HG02981 (cell line): ENCODE results near the gene ATG5.

Source experiments
- ATAC-seq: cut with Tn5 transposase; IDR thresholded peaks from one replicate; pipeline ENCODE4 v1.9.1; 2021; ENCODE audit warnings: mild to moderate bottlenecking, moderate library complexity; ENCODE audit not compliant: unreplicated experiment

The ATG5 gene

DNA sequence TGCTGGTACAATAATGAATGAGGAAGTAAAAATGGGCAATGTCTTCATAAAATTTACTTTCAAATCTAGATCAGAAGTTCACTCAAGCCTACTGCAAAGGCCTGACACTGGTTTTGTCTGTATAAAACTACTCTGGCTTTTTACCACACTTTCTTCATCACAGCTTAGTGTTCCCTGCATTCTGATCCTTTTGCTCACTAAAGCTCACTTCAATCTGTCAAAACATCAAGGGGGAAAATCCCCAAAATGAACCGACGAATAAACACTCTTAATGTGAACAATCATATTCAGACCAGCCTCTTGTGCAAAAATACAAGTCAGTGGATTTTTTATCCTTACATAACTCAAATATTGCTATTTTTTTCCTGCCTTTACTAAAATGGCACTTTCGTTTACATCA is 140.9 kb downstream of the ATG5 start:
- ATAC-seq = no peak

DNA sequence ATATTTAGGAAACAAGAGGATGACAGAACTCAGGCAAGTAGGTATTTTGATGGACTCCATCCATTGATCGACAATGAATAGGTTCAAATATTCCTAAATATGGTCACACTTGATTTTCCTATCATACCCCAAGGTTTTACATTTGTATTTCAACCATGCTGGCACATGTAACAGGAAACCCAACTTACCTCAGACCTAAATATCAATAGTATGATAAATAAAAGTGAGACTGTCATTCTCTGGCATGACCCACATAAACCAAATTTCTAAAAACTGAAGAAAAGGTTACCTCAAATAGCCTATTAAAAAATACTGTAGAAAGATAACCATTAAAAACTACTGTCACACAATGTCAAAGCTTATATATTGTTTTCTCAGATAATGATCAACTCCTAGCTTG is 142.1 kb downstream of the ATG5 start:
- ATAC-seq = no peak

DNA sequence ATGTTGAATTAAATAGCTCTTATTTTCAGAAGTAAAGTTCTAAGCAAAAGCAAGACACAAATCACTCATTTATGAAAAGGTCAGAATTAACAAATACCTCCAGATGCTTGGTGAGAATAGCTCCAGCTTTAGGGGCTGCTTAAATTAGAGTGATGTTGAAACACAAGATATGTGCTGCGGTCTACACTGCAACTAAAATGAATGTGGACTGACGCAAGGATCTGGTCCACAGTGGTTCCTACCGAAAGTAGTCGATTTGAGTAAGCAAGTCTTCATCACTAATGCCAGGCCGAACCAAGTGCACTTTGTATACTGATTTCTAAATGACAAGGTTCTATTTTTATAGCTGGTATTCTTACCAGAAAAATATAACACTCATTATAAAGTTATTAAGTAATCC is 143.1 kb downstream of the ATG5 start:
- peak; percentile 73 for ATAC-seq

DNA sequence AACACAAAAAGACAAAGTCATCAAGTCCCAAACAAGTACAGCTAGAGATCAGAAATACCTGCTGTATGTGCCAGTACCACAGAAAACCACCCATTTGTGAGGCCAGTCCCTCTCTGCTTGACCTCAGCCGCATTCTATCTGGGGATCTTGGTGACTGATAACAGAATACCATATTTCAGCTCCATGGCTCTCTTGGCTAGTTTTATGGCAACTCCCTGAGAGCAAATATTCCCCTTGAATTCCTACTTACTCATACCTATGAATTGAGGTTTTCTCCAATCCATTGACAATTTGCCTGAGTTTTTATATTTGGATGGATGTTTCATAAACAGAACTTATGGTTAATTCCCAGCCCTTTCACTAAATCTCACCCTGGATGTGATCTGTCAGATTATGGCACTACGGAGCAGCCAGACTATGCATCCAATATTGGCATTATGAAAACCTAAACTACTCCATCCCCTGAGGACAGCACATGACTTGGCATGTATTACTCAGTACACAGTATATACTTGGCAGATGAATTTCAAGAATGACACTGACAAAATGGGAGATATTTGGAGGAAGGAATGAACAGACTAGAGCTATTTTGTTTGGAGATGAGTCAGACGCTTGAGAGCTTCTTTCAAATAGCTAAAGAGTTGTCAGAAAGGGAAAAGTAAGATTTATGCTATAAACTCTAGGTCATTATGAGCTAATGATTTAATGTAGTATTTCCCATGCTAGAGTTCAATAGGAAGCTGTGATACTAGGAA is 143.7 kb downstream of the ATG5 start:
- ATAC-seq = peak; percentile 37

DNA sequence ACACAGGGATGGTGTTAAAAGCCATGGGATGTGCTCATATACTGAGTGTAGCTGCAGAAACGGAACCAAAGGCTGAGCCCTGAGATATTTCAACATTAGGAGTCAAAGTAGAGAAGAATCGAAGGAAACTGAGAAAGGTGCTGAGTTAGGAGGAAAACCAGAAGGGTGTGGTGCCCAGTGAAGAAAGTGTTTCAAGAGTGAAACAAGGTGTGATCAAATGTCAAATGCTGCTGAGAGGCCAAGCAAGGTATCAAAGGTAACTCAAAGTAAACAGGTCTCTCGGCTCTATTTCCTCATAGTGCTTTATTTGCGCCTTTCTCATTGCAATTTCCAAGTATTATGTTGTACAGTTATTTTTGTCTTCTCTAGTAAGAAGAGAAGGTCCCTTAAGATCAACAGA is 145.4 kb downstream of the ATG5 start:
- no peak for ATAC-seq

DNA sequence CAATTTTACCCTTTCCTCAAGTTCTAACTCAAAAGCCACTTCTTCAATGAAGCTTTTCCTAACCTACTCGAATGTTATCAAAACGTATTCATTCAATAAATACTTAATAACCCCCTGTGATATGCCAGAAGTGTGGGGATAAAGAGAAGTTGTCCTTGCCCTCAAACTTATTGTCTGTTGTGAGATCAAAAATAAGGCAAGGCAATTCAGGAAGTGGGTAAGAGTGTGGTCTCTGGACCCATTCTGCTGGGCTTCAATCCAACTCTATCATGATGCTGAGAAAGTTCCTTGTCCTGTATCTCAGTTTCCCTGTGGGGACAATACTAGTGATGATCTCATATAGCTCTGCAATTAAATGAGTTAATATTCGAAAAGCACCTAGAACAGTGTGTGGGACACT is 146.7 kb downstream of the ATG5 start:
- no peak for ATAC-seq

DNA sequence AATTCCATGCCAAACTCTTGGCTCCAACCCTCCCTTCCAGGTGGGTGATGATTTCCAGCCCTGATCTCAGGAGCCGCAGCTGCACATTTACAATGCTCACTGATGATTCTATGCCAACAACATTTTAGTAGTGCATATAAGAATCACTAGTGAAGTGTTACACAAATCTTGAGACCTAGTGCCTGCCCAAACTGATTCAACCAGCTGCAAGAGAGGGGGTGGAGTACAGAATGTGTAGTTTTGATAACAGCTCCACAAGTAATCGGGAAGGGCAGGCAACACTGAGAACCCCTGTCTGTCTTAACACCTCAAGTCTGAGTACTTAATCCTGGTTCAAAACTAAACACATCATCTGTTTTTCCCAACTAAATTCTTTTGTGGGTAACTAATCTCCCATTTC is 147.8 kb downstream of the ATG5 start:
- ATAC-seq = no peak

DNA sequence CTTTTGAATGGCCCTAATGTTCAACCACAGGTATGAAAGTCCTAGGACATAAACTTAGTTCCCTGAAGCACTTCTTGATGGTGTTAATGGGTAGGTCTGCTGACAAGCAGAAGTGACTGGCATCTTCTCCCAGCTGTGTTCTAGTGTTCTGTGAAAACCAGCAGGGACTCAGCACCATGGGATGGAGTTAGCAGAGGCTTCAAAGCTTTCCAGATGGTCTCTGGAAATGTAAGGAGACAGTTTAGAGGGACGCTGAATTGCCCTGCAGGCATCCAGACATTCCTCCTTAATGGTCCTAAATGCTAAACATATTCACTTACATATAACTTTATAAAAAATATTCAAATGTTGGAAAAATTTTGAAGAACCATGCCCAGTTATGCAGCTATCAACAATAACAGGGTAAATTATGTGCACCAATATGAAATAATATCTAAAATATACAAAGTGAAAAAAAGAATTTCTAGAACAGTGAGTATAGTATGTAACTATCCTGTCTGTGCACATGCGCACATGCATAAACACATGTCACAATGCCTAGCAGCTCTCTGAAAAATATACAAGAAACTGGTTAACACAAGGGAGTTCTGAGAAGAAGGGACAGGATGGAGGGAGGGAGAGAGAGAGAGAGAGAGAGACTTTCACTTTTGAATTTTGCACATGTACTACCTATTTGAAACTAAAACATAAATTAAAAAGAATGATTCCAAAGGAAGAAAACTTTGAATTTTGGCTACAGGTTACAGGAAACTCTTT is 152.3 kb downstream of the ATG5 start:
- no peak for ATAC-seq

DNA sequence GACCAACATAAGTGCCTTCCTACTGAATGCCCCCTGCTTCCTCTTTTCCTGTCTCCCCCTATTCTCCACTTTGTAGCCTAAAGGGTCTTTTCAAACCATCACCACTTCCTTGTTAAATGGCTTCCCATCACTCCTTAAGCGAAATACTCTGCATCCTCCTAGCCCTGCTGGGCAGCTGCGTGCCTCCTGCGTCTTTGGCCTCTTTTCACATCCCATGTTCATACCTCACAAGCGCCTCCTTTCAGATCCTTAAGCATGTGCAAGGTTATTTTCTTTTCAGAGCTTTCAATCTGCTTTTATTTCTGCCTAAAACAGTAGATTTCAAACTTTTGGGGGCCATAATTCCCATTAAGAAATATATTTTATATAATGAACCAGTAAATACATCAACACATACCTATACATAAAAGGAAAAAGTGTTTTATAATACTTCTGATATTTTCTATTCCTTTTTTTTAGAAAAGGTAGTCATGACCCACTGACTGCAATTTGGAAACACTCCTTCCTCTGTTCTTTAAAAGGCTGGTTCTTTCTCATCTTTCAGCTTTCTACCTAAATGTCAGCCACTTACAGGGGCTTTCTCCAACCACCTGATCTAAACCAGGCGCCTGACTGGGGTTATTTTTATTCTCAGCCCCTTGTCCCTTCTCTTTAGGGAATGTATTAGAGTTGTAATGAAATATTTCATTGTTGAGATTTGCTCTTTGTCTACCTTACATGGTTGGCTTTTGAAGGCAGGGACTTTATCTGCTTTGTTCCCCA is 155.3 kb downstream of the ATG5 start:
- no peak for ATAC-seq

DNA sequence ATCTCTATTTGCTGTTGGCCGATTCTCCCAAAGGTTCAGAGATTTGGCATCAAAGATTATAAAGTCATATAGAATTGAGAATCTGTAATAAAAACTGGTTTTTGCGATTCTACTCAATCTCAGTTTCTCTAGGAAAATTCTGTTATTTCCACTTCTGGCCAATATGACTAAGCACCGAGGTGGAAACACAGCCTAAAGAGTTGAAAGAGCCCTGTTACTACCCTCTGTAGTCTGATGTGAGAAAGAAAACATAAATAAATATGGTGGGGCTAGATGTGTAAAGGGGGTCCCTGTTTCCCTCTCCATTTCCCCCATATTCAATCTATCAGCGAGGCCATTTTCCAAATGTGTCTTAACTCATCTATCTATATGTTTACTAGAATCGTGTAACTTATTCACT is 156.0 kb downstream of the ATG5 start:
- no peak for ATAC-seq

DNA sequence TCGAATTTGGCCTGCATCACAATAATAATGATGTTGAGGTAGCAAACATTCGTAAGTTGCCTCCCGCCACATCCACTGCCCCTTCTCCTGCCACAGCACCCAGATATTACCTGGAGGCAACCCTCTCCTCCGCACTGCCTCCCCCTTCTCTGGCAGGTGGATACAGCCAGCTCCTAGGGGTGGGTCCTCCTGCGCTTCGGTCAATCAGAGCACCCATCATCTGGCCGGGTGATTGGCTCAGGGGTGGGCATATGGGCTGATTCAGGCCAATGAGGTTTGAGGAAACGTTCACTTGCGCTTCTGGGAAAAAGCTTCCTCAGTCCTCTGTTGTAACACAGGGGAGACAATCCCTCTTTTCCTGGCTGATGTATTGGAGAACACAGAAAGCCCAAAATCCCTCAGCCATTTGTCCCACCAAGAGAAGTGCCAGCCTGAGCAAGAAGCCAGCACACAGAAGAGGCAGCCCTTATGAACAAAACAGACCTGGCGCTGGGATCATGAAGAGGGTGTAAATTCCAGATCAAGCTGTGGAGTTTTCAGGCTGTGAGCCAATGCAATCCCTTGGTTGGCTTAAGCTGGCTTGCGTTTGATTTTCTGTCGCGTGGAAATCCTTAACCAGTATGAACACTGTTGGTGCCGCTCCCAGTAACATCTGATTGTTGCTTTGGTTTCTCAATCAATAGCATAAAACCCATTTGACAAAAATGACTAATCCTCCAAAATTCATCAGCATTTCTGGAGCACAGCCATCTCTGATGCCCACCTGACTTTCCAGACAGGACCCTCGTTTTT is 157.3 kb downstream of the ATG5 start:
- ATAC-seq = no peak

DNA sequence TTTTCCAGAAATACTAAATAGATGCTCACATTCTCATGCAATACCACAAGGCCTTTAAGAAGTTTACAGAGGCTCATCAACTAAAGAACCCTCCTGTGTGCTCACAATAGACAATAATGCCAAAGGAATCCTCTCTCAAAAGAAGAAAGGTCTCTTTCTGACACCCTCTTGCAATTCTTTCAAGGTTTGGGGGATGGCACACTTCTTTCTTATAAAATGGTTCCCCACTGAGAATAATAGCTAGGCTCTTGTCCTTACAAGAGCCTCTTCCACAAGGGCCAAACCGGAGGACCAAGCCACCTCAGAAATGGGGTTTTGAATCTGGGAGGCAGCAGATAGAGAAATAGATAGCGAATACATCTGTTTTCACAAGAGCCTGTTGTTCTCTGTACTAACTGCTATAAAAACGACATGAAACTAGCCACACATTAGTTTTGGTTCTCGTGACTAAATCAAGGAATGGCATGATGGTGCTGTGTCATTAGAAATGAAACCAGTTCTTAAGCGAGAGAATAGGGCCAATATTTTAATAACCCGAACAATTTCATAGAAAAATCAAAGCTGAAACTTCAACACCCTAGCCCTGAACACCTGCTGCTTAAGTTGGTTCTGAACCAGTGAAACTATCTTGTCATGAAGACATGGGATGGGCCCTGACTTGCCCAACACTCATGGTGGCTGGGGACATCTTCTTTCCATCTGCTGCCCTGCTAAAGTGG is 158.3 kb downstream of the ATG5 start:
- peak; percentile 38 for ATAC-seq

DNA sequence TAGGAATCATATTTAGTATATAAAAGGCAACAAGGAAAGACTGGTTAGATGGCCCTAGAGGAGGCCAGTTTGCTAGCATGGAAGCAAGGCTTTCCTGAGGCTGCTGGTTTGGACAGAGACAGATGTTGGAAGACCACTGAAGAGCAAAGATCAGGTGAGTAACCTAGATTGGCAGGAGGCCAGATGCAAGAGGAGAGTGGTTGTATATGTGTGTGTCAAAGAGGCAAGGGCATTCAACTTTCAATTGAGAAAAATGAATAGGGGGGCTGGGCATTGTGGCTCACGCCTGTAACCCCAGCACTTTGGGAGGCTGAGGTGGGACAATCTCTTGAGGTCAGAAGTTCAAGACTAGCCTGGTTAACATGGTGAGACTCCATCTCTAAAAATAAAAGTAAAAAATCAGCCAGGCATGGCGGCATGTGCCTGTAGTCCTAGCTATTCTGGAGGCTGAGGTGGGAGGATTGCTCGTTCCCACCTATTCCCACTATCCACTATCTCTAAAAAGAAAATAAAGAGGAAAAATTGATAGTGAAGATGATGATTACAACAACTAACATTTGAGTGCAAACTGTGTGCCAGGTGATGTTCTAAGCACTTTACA is 159.6 kb downstream of the ATG5 start:
- no peak for ATAC-seq

DNA sequence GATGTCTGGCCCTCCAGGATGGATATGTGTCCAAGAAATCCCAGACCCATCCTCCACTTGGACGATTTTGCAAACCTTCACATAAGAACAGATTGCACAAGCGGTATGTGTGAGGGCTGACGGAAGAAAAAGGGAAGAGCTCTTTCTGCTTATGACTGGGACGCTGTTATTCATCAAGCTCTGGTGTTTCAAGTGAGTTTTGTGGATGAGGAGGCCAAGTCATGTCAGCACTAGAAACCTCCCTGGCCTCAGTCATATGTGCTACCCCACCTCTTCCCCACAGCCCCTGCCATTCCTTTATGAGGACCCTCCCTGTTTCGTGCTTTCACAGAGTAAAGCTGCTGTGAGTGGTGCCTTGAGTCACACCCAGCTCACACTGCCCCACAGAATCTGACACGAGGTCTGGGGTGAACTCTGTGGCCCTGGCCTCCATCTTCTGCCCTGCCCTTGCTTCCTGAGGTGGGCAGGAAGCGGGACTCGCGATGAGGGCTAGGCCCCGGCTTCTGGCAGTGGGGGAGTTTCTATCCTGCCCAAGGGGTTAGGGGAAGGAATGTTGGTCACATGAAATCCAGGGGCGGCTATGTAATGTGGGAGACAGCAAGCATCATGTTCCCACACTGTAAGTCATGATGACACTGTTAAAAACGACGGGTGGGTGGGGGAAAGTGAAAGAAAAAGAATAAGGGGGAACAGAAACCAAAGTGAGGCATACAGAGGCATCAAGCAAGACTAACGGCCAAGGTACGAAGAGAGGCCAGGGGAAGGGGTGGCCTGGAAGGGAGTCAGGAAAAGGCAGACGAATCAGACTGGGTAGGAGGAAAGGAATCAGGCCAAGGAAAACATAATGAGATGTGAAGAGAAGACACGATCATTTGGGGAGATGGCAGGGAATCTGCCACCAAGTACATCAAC is 161.3 kb downstream of the ATG5 start:
- ATAC-seq = peak; percentile 52

DNA sequence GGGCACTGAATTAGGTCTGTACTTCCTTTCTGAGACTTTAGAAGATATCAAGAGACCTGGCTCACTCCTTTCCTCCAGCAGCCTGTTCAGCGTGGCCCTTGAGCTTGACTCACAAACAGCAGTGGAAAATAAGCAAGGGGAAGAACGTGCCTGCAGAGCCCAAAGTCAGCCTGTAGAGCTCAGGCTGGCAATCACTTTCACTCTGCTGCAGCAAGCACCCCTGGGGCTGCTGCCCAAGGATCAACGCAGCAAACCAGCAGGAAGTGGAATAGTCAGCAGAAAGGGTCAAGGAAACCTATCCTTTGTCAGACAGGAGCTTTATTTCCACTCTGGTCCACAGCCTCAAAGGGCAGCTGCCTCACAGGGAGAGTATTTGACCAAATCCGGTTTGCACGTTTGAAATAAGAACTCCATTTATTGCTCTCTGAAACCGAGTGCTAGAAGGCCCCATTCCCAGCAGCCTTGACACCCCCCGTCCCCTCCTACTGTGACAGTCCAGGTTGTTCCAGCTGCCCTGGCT is 162.1 kb downstream of the ATG5 start:
- peak; percentile 25 for ATAC-seq

DNA sequence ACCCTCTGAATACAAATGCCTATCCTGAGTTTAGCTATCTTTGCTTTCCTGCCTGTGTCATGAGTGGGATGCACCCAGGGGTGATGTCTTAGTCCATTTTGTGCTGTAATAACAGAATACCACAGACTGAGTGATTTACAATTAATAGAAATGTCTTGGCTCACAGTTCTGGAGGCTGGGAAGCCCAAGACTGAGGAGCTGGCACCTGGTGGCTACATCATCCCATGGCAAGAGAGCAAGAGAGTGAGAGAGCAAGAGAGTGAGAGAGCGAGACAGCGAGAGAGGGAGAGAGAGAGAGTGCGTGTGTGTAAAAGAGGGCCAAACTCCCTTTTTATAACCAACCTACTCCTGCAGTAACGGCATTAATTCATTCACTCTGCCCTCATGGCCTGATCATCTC is 162.6 kb downstream of the ATG5 start:
- ATAC-seq = no peak

DNA sequence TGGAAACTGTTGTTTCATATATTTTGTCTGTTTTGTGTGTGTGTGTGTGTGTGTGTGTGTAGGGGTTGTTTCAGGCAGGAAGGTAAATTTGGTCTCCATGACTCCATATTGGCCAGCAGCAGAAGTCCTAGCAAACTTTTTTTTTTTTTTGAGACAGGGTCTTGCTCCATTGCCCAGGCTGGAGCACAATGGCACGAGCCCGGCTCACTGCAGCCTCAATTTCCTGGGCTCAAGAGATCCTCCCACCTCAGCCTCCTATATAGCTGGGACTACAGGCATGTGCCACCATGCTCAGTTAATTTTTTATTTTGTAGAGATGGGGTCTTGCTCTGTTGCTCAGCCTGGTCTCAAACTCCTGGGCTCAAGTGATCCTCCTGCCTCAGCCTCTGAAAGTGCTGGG is 163.7 kb downstream of the ATG5 start:
- no peak for ATAC-seq

DNA sequence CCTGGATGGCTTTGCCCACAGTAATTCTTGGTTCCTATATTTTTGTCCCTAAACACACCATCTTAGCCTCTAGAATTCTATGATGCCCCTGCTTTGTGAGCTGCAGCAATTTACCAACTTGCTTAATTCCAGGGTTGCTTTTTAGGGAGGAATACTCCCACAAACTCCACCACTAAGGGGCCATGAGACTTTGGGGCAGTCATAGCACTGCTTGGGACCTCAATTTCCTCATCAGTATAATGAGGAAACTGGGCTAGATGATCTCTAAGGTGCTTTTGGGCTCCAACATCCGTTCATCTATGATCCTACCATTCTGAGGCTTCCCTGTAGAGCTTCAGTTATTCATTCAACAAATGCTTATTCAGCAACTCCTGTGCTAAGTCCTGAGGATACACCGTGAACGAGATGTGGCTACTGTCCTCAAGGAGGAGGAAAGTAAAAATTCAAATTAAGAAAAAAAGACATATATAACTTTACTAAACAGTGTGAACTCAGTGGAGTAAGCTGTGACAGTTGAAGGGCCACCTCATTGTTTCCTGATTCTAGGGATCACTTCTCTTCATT is 164.2 kb downstream of the ATG5 start:
- no peak for ATAC-seq
